ENCODE data around the gene EFNA2. TPM values are rescaled to one million over a fixed set of nuclear protein-coding genes. Genes with fewer than 3 reads are reported as not detected.

The EFNA2 gene
- total RNA-seq, 2 donors from 2014 or later, result not detected

- no peak overlapping the region for H3K27ac Mint-ChIP-seq
Observed at GRCh38 chr19:1282588-1283206, 3.0 kb upstream of the EFNA2 start.

GRCh38 chr19:1283207-1283916, 2.3 kb upstream of the EFNA2 start:
- Mint-ChIP-seq H3K9me3 (no peaks in the 10 kb centered on the region), H3K36me3 (ENCODE audit: insufficient read depth in 2 of 2) (peaks cover 2 to 3% of the 10 kb centered on the region in 2 donors)

More at GRCh38 chr19:1282588-1283206, 3.0 kb upstream of the EFNA2 start:
- peaks cover 2 to 3% of the 10 kb centered on the region in 2 donors for H3K36me3 Mint-ChIP-seq (ENCODE audit: insufficient read depth in 2 of 2)
- H3K9me3 Mint-ChIP-seq, result no peaks in the 10 kb centered on the region
- no peak for ATAC-seq (replicated peaks in 1 of 2)
- peaks cover 25% of the 10 kb centered on the region for H3K4me1 Mint-ChIP-seq (ENCODE audit: low read depth)
- no peak for DNase-seq
- H3K4me3 Mint-ChIP-seq, result no peak overlapping the region
- H3K27me3 Mint-ChIP-seq (ENCODE audit: low read depth), result peaks cover 21% of the 10 kb centered on the region

GRCh38 chr19:1283917-1284292, 1.8 kb upstream of the EFNA2 start:
- ATAC-seq (replicated peaks in 1 of 2), result no peak
- Mint-ChIP-seq H3K4me3 (no peak overlapping the region), H3K9me3 (no peaks in the 10 kb centered on the region), H3K36me3 (ENCODE audit: insufficient read depth in 2 of 2) (peaks cover 2 to 3% of the 10 kb centered on the region in 2 donors), H3K27ac (no peak overlapping the region), H3K4me1 (ENCODE audit: low read depth) (peaks cover 18% of the 10 kb centered on the region), H3K27me3 (ENCODE audit: low read depth) (peaks cover 21% of the 10 kb centered on the region)
- no peak for DNase-seq

More at GRCh38 chr19:1283207-1283916, 2.3 kb upstream of the EFNA2 start:
- no peak overlapping the region for H3K27ac Mint-ChIP-seq
- DNase-seq, result no peak
- H3K4me1 Mint-ChIP-seq (ENCODE audit: low read depth), result peaks cover 18% of the 10 kb centered on the region
- ATAC-seq (replicated peaks in 1 of 2), result no peak
- H3K27me3 Mint-ChIP-seq (ENCODE audit: low read depth), result peaks cover 21% of the 10 kb centered on the region
- no peak overlapping the region for H3K4me3 Mint-ChIP-seq

- Mint-ChIP-seq H3K4me3 (peak overlapping the region; percentile 16 to 21), H3K27ac (no peak overlapping the region), H3K4me1 (ENCODE audit: low read depth) (peaks cover 16% of the 10 kb centered on the region), H3K9me3 (no peaks in the 10 kb centered on the region), H3K27me3 (ENCODE audit: low read depth) (peaks cover 21% of the 10 kb centered on the region), H3K36me3 (ENCODE audit: insufficient read depth in 2 of 2) (peaks cover 2 to 3% of the 10 kb centered on the region in 2 donors)
- DNase-seq (no peak), ATAC-seq (replicated peaks in 1 of 2) (no peak)
Observed at GRCh38 chr19:1284293-1284978, 1.2 kb upstream of the EFNA2 start.

DNA sequence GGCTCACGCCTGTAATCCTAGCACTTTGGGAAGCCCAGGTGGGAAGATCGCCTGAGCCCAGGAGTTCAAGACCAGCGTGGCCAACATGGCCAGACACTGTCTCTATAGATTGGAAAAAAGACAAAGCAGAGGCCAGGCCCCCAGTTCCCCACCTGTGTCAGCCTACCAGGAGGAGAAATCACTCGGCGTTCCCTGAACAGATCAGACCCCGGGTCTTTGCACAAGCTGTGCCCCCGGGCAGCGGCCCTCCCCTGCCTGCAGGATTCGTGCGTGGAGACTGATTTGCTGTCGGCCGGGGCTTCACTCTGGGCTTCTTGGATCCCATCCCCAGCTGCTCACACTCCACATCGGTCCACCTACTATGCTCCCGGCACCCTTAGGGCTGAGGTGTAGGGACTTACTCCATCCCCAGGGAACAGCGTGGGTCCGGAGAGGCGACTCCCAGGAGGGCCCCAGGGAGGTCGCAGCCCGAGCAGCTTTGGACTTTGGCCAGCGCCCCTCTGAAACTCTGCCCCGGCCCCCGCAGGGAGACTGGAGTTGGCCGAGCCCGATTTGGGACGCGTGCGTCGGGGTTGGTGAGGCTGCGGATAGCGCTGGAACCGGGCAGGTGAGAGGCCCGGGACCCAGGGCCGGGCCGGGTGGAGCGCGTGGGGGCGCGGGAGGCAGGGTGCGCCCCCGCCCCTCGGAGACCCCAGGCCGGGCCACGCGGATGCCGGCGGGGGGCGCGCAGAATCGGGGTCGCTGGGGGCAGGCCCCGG, 515 bp upstream of the EFNA2 start:
- peak overlapping the region; percentile 16 to 21 for H3K4me3 Mint-ChIP-seq
- H3K27ac Mint-ChIP-seq, result no peak overlapping the region
- no peak for DNase-seq
- peaks cover 9% of the 10 kb centered on the region for H3K4me1 Mint-ChIP-seq (ENCODE audit: low read depth)
- peaks cover 21% of the 10 kb centered on the region for H3K27me3 Mint-ChIP-seq (ENCODE audit: low read depth)
- H3K36me3 Mint-ChIP-seq (ENCODE audit: insufficient read depth in 2 of 2), result no peaks in the 10 kb centered on the region
- no peak for ATAC-seq (replicated peaks in 1 of 2)
- H3K9me3 Mint-ChIP-seq, result no peaks in the 10 kb centered on the region

DNA sequence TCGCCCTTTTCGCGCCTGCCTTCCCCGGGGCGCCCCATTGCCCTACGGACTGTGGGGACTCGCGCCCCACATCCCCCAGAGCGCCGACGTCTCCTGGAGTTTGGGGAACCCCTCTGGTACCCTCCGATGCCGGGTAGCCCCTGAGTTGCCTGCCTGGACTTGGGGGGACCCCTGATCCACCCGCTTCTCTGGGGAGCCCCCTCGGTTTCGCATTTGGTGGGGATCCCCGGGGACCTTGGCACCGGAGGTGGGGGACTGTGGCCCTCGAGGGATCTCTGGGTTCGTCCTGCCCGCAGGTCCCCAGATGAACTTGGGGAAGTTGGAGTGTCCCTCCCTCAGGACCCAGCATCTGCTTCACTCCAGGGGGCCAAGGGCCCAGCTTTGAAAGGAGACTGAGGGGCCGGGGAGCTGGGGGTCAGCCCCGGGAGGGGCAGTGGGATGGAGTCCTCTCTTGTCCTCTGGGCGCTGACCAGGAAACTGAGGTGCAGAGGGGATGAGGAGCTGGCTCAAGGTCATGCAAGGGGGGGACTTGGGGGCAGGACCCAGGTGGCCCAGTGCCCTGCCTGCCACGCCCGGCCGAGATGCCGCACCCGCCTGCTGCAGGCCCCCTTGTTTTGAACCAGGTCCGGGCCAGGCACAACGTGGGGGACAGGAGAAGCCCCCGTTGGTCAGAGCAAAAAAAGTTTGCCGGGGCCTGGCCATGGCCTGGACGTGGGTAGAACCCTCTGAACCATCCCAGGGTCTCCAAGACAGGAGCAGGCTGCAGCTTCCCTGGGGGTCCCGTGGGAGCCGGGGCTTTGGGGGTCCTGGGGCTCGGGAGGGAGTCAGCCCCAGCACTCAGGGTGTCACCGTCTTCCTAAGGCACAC, 1.0 kb downstream of the EFNA2 start:
- peak overlapping the region; percentile 51 to 70 for H3K4me3 Mint-ChIP-seq

DNA sequence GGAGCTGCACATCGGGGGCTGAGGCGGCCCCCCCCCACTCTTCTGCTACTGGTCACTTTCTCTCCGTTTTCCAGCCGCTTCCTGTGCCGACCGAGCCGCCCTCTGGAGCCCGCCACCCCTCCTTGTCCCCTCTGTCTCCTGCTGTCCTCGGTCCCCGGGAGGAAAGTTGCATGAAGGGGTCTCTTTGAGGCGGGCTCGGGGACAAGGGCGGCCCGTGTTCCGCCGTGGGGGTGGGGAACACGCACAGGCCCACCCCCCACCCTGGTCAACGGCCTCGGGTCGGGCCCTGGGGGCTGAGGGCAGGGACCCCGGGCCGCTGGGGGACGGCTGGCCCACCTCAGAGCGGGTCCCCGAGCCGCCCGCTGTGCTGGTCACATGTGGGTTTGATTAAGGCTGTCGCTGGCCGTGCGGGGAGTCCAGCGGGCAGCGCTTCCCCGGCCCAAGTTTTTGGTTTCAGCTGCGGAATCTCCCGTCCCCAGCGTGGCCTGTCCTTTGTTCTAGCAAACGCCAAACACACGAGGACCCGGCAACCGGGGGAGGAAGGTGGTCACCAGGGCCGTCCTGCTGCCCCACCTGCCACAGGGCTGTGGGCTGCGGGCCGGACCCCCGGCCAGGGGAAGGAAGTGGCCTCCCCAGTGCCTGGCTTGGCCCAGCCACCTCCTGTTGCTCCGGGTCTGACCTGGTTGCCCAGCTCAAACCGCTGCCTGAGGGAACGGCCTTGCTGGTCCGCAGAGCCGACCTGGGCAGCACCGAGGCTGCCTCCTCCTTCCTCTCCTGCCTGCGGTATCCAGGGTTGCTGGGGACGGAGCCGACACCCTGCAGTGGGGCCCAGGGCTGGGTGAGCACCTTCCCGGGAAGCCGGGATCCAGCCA, 1.9 kb downstream of the EFNA2 start:
- DNase-seq, result no peak
- peaks cover 21% of the 10 kb centered on the region for H3K27me3 Mint-ChIP-seq (ENCODE audit: low read depth)

More for the DNA sequence above, 1.0 kb downstream of the EFNA2 start:
- no peaks in the 10 kb centered on the region for H3K36me3 Mint-ChIP-seq (ENCODE audit: insufficient read depth in 2 of 2)
- DNase-seq (no peak), ATAC-seq (replicated peaks in 1 of 2) (no peak)
- peaks cover 21% of the 10 kb centered on the region for H3K27me3 Mint-ChIP-seq (ENCODE audit: low read depth)
- H3K4me1 Mint-ChIP-seq (ENCODE audit: low read depth), result peaks cover 5% of the 10 kb centered on the region
- H3K9me3 Mint-ChIP-seq, result no peaks in the 10 kb centered on the region
- no peak overlapping the region for H3K27ac Mint-ChIP-seq

DNA sequence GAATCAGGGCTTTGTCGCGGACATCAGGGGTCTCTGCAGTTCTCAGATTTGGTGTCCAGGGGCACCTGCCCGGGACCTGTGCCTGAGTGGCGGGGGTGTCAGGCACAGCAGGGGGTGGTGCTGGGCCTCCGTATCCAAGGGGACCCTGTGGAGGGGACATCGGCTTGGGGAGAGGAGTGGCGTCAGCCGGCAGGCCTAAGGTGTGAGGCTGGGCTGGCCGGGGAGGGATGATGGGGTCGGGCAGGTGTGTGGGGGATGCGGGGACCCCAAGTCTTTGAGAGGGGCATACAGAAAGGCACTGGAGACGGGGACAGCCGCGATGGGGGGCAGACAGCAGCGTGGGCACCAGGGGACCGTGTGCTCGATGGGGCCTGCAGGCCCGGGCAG, 2.5 kb downstream of the EFNA2 start:
- ATAC-seq (replicated peaks in 1 of 2) (no peak), DNase-seq (no peak)
- Mint-ChIP-seq H3K36me3 (ENCODE audit: insufficient read depth in 2 of 2) (no peaks in the 10 kb centered on the region), H3K4me3 (no peak overlapping the region), H3K27me3 (ENCODE audit: low read depth) (peaks cover 21% of the 10 kb centered on the region), H3K9me3 (no peaks in the 10 kb centered on the region), H3K4me1 (ENCODE audit: low read depth) (peaks cover 5% of the 10 kb centered on the region), H3K27ac (no peak overlapping the region)

More for the DNA sequence above, 1.9 kb downstream of the EFNA2 start:
- peaks cover 5% of the 10 kb centered on the region for H3K4me1 Mint-ChIP-seq (ENCODE audit: low read depth)
- no peak for ATAC-seq (replicated peaks in 1 of 2)
- H3K4me3 Mint-ChIP-seq, result no peak overlapping the region
- H3K36me3 Mint-ChIP-seq (ENCODE audit: insufficient read depth in 2 of 2), result no peaks in the 10 kb centered on the region
- H3K9me3 Mint-ChIP-seq, result no peaks in the 10 kb centered on the region
- no peak overlapping the region for H3K27ac Mint-ChIP-seq

GRCh38 chr19:1288833-1289685, 3.4 kb downstream of the EFNA2 start:
- H3K27ac Mint-ChIP-seq, result no peak overlapping the region
- no peak overlapping the region for H3K4me3 Mint-ChIP-seq
- ATAC-seq (replicated peaks in 1 of 2), result no peak
- peaks cover 5% of the 10 kb centered on the region for H3K4me1 Mint-ChIP-seq (ENCODE audit: low read depth)
- no peaks in the 10 kb centered on the region for H3K36me3 Mint-ChIP-seq (ENCODE audit: insufficient read depth in 2 of 2)
- H3K9me3 Mint-ChIP-seq, result no peaks in the 10 kb centered on the region
- DNase-seq, result no peak
- H3K27me3 Mint-ChIP-seq (ENCODE audit: low read depth), result peaks cover 19% of the 10 kb centered on the region

GRCh38 chr19:1289686-1290025, 4.0 kb downstream of the EFNA2 start:
- Mint-ChIP-seq H3K27me3 (ENCODE audit: low read depth) (peaks cover 13% of the 10 kb centered on the region), H3K27ac (no peak overlapping the region)

DNA sequence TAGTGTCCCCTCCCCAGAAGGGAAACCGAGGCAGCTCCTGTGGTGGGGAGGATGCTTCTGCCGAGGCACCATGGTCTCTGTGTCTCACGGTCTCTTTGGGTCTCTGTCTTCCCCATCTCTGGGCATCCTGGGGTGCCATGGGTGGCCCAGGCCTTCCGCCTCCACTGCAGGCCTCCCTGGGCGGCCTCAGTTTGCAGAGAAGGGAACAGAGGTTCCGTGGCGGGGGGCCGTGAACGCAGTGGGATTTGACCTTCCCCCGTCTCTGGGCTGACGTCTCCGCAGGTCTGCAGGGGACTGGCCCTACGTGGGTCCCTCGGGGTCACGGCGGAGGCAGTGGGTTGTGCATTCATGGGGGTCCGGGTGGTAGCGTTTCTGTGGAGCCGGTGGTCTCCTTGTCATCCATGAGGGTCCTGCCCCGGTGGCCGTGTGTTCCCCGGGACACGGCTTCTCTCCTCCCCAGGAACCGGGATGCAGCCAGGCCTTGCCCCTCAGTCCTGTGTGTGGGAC, 4.6 kb downstream of the EFNA2 start:
- ATAC-seq (replicated peaks in 1 of 2), result no peak
- Mint-ChIP-seq H3K4me1 (ENCODE audit: low read depth) (peaks cover 11% of the 10 kb centered on the region), H3K27ac (no peak overlapping the region)

More at GRCh38 chr19:1289686-1290025, 4.0 kb downstream of the EFNA2 start:
- no peak for ATAC-seq (replicated peaks in 1 of 2)
- Mint-ChIP-seq H3K4me3 (no peak overlapping the region), H3K4me1 (ENCODE audit: low read depth) (peaks cover 8% of the 10 kb centered on the region), H3K36me3 (ENCODE audit: insufficient read depth in 2 of 2) (no peaks in the 10 kb centered on the region), H3K9me3 (no peaks in the 10 kb centered on the region)
- no peak for DNase-seq

More for the DNA sequence above, 4.6 kb downstream of the EFNA2 start:
- Mint-ChIP-seq H3K27me3 (ENCODE audit: low read depth) (peaks cover 7% of the 10 kb centered on the region), H3K4me3 (no peak overlapping the region), H3K36me3 (ENCODE audit: insufficient read depth in 2 of 2) (no peaks in the 10 kb centered on the region), H3K9me3 (no peaks in the 10 kb centered on the region)
- DNase-seq, result no peak

Data from activated T-cell treated with anti-CD3 and anti-CD28 coated beads, Interleukin-2, amount 50 U/mL, for 72 hours (primary cell).